ENCODE measurements around the gene KLHDC3. TPM values are rescaled to one million over a fixed set of nuclear protein-coding genes. Genes with fewer than 3 reads are reported as not detected.

KLHDC3 gene
- total and polyA plus RNA-seq, 10 of the 15 experiments (the other 5 are each of a cell fraction or from before 2014, with no cell fraction given): 2.4 to 102 (median 55.4) TPM

- TF ChIP-seq IKZF2 (IDR thresholded peaks at IDR 0.05) (peak; percentile 87 to 90), PML (IDR thresholded peaks at IDR 0.05; ENCODE audit: low read length) (peak; percentile 88), FOXM1 (IDR thresholded peaks at IDR 0.05; ENCODE audit: low read depth, low read length) (0 out of 2 replicates have a peak, but pooled peaks have one; percentile 50), SMAD5 (IDR thresholded peaks at IDR 0.05; ENCODE audit: low read depth) (peak; percentile 89), EZH2 (IDR thresholded peaks at IDR 0.05; ENCODE audit: borderline replicate concordance, control insufficient read depth, low read depth, low read length) (no peak), BACH1 (IDR thresholded peaks at IDR 0.05; ENCODE audit: borderline replicate concordance) (peak; percentile 94), PAX5 (IDR thresholded peaks at IDR 0.05; ENCODE audit: borderline replicate concordance, low read depth, low read length) (peak; percentile 62; the same call in 1 of the 2 replicates), ASH2L (IDR thresholded peaks at IDR 0.05; ENCODE audit: borderline replicate concordance, low read depth) (0 out of 2 replicates have a peak, but pooled peaks have one; percentile 28), IRF5 (IDR thresholded peaks at IDR 0.05; ENCODE audit: borderline replicate concordance) (no peak), ZNF207 (IDR thresholded peaks at IDR 0.05; ENCODE audit: borderline replicate concordance) (no peak), JUND (IDR thresholded peaks at IDR 0.05; ENCODE audit: low read depth, low read length) (no peak), CHD1 (IDR thresholded peaks at IDR 0.05; ENCODE audit: low read depth, low read length) (no peak), ZNF622 (IDR thresholded peaks at IDR 0.05) (no peak), RUNX3 (IDR thresholded peaks at IDR 0.05; ENCODE audit: low read length) (peak; percentile 64), MAX (IDR thresholded peaks at IDR 0.05; ENCODE audit: low read depth, low read length) (peak; percentile 62), NKRF (conservative IDR thresholded peaks at IDR 0.05) (peak; percentile 92), STAT3 (IDR thresholded peaks at IDR 0.05; ENCODE audit: low read depth, low read length) (no peak), SIX5 (IDR thresholded peaks at IDR 0.05; ENCODE audit: low read depth, low read length, severe bottlenecking) (peak; percentile 8), SMC3 (IDR thresholded peaks at IDR 0.05; ENCODE audit: borderline replicate concordance, low read length) (0 out of 2 replicates have a peak, but pooled peaks have one; percentile 2), PKNOX1 (IDR thresholded peaks at IDR 0.05) (0 out of 2 replicates have a peak, but pooled peaks have one; percentile 9), TCF12 (IDR thresholded peaks at IDR 0.05; ENCODE audit: low read depth, low read length) (peak; percentile 54; the same call in 1 of the 2 replicates), CBFB (IDR thresholded peaks at IDR 0.05; ENCODE audit: low read depth) (peak; percentile 18; the same call in 1 of the 2 replicates), TBL1XR1 (IDR thresholded peaks at IDR 0.05; ENCODE audit: low read depth, low read length) (no peak), RB1 (IDR thresholded peaks at IDR 0.05; ENCODE audit: borderline replicate concordance) (0 out of 2 replicates have a peak, but pooled peaks have one; percentile 44), SREBF2 (IDR thresholded peaks at IDR 0.05; ENCODE audit: low read length) (no peak), YY1 (IDR thresholded peaks at IDR 0.05; ENCODE audit: low read depth, low read length) (peak; percentile 62), IRF4 (IDR thresholded peaks at IDR 0.05; ENCODE audit: low read depth, low read length) (no peak), GABPA (IDR thresholded peaks at IDR 0.05; ENCODE audit: low read depth) (peak; percentile 87)
Measured at GRCh38 chr6:43053545-43054205, 39.6 kb downstream of the KLHDC3 start, which contains the start of gene CUL7 (continued).

Data from GM12878 (cell line).